ENCODE measurements around the gene LPGAT1. TPM values are rescaled to one million over a fixed set of nuclear protein-coding genes. Genes with fewer than 3 reads are reported as not detected.

The LPGAT1 gene
- total and polyA plus RNA-seq, 2 of the 13 experiments (the other 11 are each of a cell fraction or from before 2014, with no cell fraction given) = 12.1 to 48.3 TPM

- TF ChIP-seq ZBTB44 (CRISPR knock-in tag; IDR thresholded peaks at IDR 0.05) = no peak
- TF ChIP-seq LRRFIP1 (CRISPR knock-in tag; conservative IDR thresholded peaks at IDR 0.05) = no peak
- TF ChIP-seq ZBTB43 (CRISPR knock-in tag; conservative IDR thresholded peaks at IDR 0.05) = 0 out of 2 replicates have a peak, but pooled peaks have one; percentile 31
- no peak for TF ChIP-seq DMTF1 (CRISPR knock-in tag; IDR thresholded peaks at IDR 0.05)
- TF ChIP-seq MEF2D (CRISPR knock-in tag; IDR thresholded peaks at IDR 0.05) = no peak
- TF ChIP-seq ZNF782 (CRISPR knock-in tag; IDR thresholded peaks at IDR 0.05; ENCODE audit: borderline replicate concordance) = no peak; the same call in 1 of the 2 replicates
- 0 out of 2 replicates have a peak, but pooled peaks have one; percentile 59 for TF ChIP-seq FOXO1 (CRISPR knock-in tag; IDR thresholded peaks at IDR 0.05)
- TF ChIP-seq U2AF1 (optimal IDR thresholded peaks at IDR 0.05; ENCODE audit: low read depth, low read length) = no peak
- TF ChIP-seq GABPB1 (CRISPR knock-in tag; IDR thresholded peaks at IDR 0.05) = peak; percentile 38; the same call in 1 of the 2 replicates
- TF ChIP-seq ZNF331 (CRISPR knock-in tag; IDR thresholded peaks at IDR 0.05) = peak; percentile 77
- no peak for TF ChIP-seq PREB (CRISPR knock-in tag; IDR thresholded peaks at IDR 0.05)
- no peak for TF ChIP-seq ZNF703 (CRISPR knock-in tag; IDR thresholded peaks at IDR 0.05; ENCODE audit: borderline replicate concordance)
- TF ChIP-seq NCOA5 (CRISPR knock-in tag; IDR thresholded peaks at IDR 0.05) = no peak
- TF ChIP-seq GLI4 (CRISPR knock-in tag; IDR thresholded peaks at IDR 0.05; ENCODE audit: borderline replicate concordance) = no peak
- no peak for TF ChIP-seq MAFF (IDR thresholded peaks at IDR 0.05; ENCODE audit: low read depth, low read length)
- no peak for TF ChIP-seq NFKBIZ (CRISPR knock-in tag; IDR thresholded peaks at IDR 0.05)
- TF ChIP-seq ZNF547 (CRISPR knock-in tag; IDR thresholded peaks at IDR 0.05) = 0 out of 2 replicates have a peak, but pooled peaks have one; percentile 76
- TF ChIP-seq ZNF691 (CRISPR knock-in tag; IDR thresholded peaks at IDR 0.05; ENCODE audit: borderline replicate concordance, low read depth) = peak; percentile 93; the same call in 1 of the 2 replicates
Measured at GRCh38 chr1:211698161-211699026, 132.2 kb downstream of the LPGAT1 start (continued).

Data from HepG2 (cell line).